ENCODE data around the gene ETHE1. TPM values are rescaled to one million over a fixed set of nuclear protein-coding genes. Genes with fewer than 3 reads are reported as not detected.
"Not testable (repeated sequence)": the region's sequence is repeated elsewhere in the genome, so short reads cannot be mapped to it uniquely, and the experiment has no call there.

Gene ETHE1
- total RNA-seq, 2 experiments from 2014 or later: 1.7 to 6.4 TPM

GRCh38 chr19:43548706-43549105 lies 21.7 kb upstream of the ETHE1 start:
- Histone ChIP-seq H3K9me3 (ENCODE audit: low read length) (no peaks in the 10 kb centered on the region), H3K27ac (ENCODE audit: low read depth, low read length, poor library complexity, severe bottlenecking) (no peak overlapping the region), H3K4me3 (ENCODE audit: low read depth, low read length, poor library complexity, severe bottlenecking) (no peak overlapping the region), H4K20me1 (ENCODE audit: insufficient read depth, low read length) (no peaks in the 10 kb centered on the region), H3K36me3 (ENCODE audit: insufficient read depth, low read length) (peaks cover 43% of the 10 kb centered on the region), H3K9me2 (ENCODE audit: insufficient read depth, low read length) (no peaks in the 10 kb centered on the region), H3K4me2 (ENCODE audit: low read length) (no peak overlapping the region), H3K4me1 (ENCODE audit: insufficient read depth, low read length, poor library complexity, severe bottlenecking) (no peaks in the 10 kb centered on the region), H3K79me2 (ENCODE audit: insufficient read depth, low read depth, low read length) (no peaks in the 10 kb centered on the region), H2AFZ (ENCODE audit: low read length) (no peak overlapping the region)
- no peak for DNase-seq (ENCODE audit: low spot score)
- ChIA-PET POLR2A (interaction anchor here (0.5 kb wide), 1 partner anchor 21 kb away, joined by 3 read pairs; no protein-coding TSS in a partner anchor), CTCF (ENCODE audit: unreplicated experiment) (no interaction called here)
- intact Hi-C loops (cut with micrococcal nuclease; ENCODE audit: unreplicated experiment): no loop called here
- TF ChIP-seq EZH2phosphoT487 (IDR thresholded peaks at IDR 0.05; ENCODE audit: borderline replicate concordance, low read depth, low read length) (no peak), CTCF (conservative IDR thresholded peaks at IDR 0.05; ENCODE audit: low read length) (no peak)
- BruUV-seq (replicated peaks): no TSS peak

GRCh38 chr19:43547926-43548325 lies 20.9 kb upstream of the ETHE1 start:
- intact Hi-C loops (cut with micrococcal nuclease; ENCODE audit: unreplicated experiment); BruUV-seq (replicated peaks); H2AFZ ChIP-seq (ENCODE audit: low read length); H3K79me2 ChIP-seq (ENCODE audit: insufficient read depth, low read depth, low read length); H4K20me1 ChIP-seq (ENCODE audit: insufficient read depth, low read length); H3K9me2 ChIP-seq (ENCODE audit: insufficient read depth, low read length); POLR2A ChIA-PET; H3K4me1 ChIP-seq (ENCODE audit: insufficient read depth, low read length, poor library complexity, severe bottlenecking); H3K9me3 ChIP-seq (ENCODE audit: low read length); H3K27ac ChIP-seq (ENCODE audit: low read depth, low read length, poor library complexity, severe bottlenecking); H3K4me3 ChIP-seq (ENCODE audit: low read depth, low read length, poor library complexity, severe bottlenecking); CTCF ChIA-PET (ENCODE audit: unreplicated experiment); H3K4me2 ChIP-seq (ENCODE audit: low read length); DNase-seq (ENCODE audit: low spot score): not testable (repeated sequence)
- H3K36me3 ChIP-seq (ENCODE audit: insufficient read depth, low read length): peaks cover 45% of the 10 kb centered on the region

GRCh38 chr19:43546581-43546980 lies 19.6 kb upstream of the ETHE1 start:
- Histone ChIP-seq H3K36me3 (ENCODE audit: insufficient read depth, low read length) (peaks cover 49% of the 10 kb centered on the region), H3K9me2 (ENCODE audit: insufficient read depth, low read length) (no peaks in the 10 kb centered on the region), H3K4me3 (ENCODE audit: low read depth, low read length, poor library complexity, severe bottlenecking) (no peak overlapping the region), H3K9me3 (ENCODE audit: low read length) (no peaks in the 10 kb centered on the region), H4K20me1 (ENCODE audit: insufficient read depth, low read length) (no peaks in the 10 kb centered on the region), H2AFZ (ENCODE audit: low read length) (no peak overlapping the region), H3K27ac (ENCODE audit: low read depth, low read length, poor library complexity, severe bottlenecking) (no peak overlapping the region), H3K4me1 (ENCODE audit: insufficient read depth, low read length, poor library complexity, severe bottlenecking) (no peaks in the 10 kb centered on the region), H3K4me2 (ENCODE audit: low read length) (no peak overlapping the region), H3K79me2 (ENCODE audit: insufficient read depth, low read depth, low read length) (no peaks in the 10 kb centered on the region)
- TF ChIP-seq EZH2phosphoT487 (IDR thresholded peaks at IDR 0.05; ENCODE audit: borderline replicate concordance, low read depth, low read length) (no peak), CTCF (conservative IDR thresholded peaks at IDR 0.05; ENCODE audit: low read length) (no peak)
- no peak for DNase-seq (ENCODE audit: low spot score)
- POLR2A ChIA-PET: no interaction called here
- BruUV-seq (replicated peaks): no TSS peak
- CTCF ChIA-PET (ENCODE audit: unreplicated experiment): interaction anchor here (0.7 kb wide), 1 partner anchor 13 kb away, joined by 3 read pairs; no protein-coding TSS in a partner anchor
- intact Hi-C loops (cut with micrococcal nuclease; ENCODE audit: unreplicated experiment): no loop called here

Data from OCI-LY7 (cell line).